Caki2 (cell line): ENCODE measurements around the gene BNC2. TPM values are rescaled to one million over a fixed set of nuclear protein-coding genes. Genes with fewer than 3 reads are reported as not detected.

ENCODE experiments used
- DNase-seq: peaks from one replicate; pipeline ENCODE4 v3.0.0-alpha.2; 2015; ENCODE audit warnings: low read depth
- in situ Hi-C: cut with HindIII; loops from 2 replicates; pipeline ENCODE4 v1.10.0; 2016; ENCODE audit warnings: low sequenced_read_pairs, low pct_unique_long_range_greater_than_20kb, mixed read lengths
- total RNA-seq: library from RNA; depleted of rRNA; stranded (reverse); fragments of >200 nt; shearing (Covaris generic); gene quantifications from 2 replicates; pipeline ENCODE4 v1.2.3, GENCODE V29; 2014; ENCODE audit warnings: low replicate concordance

Gene BNC2
- total RNA-seq, 1 experiment from 2014 or later: 1.3 TPM

- DNase-seq: peak; percentile 43
- in situ Hi-C loops: no loop called here
Observed at GRCh38 chr9:16704116-16705110, 166.1 kb downstream of the BNC2 start.

- no peak for DNase-seq
- in situ Hi-C loops: no loop called here
Observed at GRCh38 chr9:16701347-16701746, 169.1 kb downstream of the BNC2 start.

GRCh38 chr9:16693616-16694015, 176.9 kb downstream of the BNC2 start:
- DNase-seq: no peak
- in situ Hi-C loops: no loop called here

GRCh38 chr9:16690628-16691027, 179.8 kb downstream of the BNC2 start:
- in situ Hi-C loops: no loop called here
- DNase-seq: no peak

GRCh38 chr9:16690205-16690604, 180.3 kb downstream of the BNC2 start:
- in situ Hi-C loops: no loop called here
- DNase-seq: no peak

DNA sequence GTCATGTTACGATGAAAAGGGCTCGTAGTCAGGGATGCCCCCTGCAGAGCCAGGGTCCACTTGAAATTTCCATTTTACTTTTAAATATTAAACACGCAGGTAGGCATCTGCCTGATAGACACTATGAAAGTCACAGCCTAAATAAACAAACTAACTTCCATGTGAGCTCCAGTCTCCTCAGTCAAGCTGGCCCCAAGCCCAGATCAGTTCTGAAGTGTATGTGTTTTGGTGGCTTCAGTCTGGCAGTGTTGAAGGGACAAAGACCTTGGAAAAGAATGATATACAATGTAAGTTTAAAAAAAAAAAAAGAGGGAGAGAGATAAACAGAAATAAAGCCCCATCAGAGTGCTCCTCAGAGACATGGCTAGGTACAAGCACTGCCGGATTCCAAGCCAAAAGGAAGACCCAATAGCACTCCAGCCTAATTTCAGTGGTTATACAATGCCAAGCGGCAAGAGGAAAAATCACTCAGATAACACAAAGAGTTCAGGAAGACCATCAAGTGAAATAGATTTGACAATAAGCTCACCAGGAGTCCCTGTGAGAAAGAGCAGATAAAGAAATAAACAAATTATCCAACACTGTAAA, 181.0 kb downstream of the BNC2 start:
- peak; percentile 49 for DNase-seq
- in situ Hi-C loops: no loop called here

- DNase-seq: no peak
- in situ Hi-C loops: no loop called here
Observed at GRCh38 chr9:16688814-16689213, 181.7 kb downstream of the BNC2 start.

DNA sequence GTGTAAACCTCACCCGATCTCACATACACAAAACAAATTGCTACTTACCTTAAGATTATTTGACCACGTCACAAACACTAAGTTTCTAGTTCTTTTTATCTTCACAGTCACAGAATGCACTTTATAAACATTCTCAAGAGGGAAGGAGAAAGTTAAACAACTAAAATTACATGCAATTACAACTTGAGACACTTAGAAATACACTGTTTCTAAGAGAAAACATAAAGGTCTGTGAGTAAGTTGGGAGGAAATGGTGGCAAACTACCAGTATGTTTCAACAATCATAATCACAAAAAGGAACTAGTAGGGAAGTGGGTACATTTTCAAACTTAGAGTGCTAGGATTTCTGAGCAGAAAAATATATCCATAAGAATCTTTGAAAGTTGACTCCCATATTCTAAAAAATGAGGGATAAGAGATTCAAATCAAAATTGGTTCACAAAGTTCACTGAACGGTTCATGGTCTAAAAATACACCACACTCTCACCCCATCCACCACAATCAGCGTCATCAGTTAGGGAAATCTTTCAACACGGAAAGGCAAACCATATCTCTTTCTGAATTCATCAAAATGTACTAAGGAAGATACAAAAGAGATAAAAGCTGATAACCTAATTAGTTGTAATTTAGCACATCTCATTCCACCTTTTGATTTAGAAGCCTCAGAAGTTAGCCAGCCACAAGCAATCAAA, 182.6 kb downstream of the BNC2 start:
- in situ Hi-C loops: no loop called here
- DNase-seq: no peak

DNA sequence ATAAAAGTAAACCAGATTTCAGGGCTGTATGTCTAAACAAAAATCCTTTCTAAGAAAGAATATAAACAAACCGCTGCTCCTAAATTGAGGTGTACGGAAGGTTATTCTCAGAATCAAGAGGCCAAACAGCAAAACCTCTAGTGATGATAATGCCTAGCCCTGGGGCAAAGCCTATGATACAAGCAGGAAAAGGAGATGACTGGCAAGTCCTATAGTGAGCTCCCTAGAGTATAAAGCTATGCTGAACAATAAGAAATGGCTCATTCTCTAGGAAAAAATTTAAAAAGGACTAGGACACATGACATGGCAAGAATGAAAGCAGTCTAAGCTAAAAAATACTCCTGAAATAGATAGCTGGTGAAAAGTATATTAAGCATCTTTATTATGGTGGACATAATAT, 187.1 kb downstream of the BNC2 start:
- DNase-seq: no peak
- in situ Hi-C loops: no loop called here

DNA sequence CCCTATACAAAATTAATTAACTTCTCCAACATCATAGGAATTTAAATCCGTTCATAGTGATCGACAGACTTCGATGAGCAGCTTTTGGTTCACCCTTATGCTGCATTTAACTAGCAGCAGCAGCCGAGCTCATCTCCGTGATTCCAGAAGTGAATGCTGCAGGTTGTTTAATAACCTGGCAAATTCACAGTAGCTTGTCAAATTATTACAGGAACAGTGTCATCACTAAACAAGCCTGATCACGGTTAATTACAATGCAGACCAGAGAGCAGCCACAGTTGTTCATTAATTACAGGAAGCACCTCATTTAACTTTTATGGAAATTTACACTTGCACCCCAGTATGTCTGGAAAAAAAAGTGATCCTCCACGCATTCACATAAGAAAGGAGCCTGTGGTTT, 188.2 kb downstream of the BNC2 start:
- DNase-seq: no peak
- in situ Hi-C loops: no loop called here

DNA sequence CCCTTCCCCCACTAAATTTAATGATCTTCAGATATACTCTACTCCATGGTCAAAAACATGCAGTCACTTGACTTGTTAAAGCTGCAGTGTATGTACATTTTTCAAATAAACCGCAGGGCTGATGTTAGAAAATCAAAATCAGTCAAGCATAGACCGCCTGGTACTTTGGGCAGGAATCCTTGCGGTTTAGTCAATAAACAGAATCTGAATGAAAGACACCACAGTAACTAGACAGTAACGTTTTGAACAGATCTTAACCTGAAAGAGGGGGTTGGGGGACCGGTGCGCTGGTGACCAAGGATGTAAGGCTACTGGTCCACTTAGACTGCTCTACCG, 188.8 kb downstream of the BNC2 start:
- in situ Hi-C loops: no loop called here
- peak; percentile 59 for DNase-seq

DNA sequence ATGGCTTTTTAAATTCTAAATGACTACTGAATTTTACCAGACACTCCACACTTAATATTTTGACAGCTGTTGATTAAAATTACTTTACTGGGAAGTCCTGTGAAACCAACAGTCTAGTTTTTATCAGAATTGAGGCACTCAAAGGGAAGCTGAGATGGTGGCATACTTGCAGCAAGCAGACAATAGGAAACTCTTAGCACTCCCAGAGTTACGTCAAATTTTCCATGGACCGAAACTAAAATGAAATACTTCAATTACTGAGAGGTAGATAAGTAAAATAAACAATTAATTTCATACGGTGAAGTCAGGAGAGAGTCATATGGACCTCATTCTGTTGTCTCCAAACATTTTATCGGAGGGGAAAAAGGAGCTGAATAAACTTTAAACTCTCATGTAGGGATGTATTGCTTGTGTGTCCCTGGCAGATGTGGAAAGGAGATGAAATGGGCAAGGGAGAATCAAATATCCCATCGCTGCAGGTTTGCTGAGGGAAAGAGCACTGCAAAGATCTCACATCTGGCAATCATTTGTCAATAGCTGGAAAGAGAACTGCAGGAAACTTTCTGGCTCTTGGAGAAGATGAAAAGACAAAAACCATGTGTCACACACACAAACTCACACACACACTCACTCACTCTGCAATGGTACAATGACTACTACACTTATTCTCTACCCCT, 189.4 kb downstream of the BNC2 start:
- no peak for DNase-seq
- in situ Hi-C loops: no loop called here

GRCh38 chr9:16680541-16680940, 189.9 kb downstream of the BNC2 start:
- in situ Hi-C loops: no loop called here
- no peak for DNase-seq

DNA sequence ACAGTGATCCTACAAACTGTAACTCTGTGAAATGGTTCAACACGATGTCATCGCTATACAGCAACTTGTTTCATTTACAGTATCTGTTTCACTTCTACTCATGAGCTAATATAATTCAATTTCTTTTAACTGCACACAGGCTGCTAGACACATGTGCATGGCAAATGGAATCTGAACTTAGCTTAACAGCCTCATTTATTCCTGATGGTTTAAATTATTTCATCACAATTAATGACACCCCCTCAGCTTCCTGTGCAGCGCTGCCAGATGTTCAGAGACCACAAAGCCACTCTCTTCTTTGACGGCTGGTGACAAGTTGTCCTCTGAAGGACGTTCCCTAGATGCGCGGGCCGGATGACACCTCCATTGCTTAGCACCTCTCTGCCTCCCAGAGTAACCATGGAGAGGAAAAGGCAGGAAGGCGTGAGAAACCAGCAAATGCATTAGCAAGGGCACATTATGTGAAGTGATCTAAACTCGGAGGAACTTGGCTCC, 191.1 kb downstream of the BNC2 start:
- DNase-seq: no peak
- in situ Hi-C loops: no loop called here

DNA sequence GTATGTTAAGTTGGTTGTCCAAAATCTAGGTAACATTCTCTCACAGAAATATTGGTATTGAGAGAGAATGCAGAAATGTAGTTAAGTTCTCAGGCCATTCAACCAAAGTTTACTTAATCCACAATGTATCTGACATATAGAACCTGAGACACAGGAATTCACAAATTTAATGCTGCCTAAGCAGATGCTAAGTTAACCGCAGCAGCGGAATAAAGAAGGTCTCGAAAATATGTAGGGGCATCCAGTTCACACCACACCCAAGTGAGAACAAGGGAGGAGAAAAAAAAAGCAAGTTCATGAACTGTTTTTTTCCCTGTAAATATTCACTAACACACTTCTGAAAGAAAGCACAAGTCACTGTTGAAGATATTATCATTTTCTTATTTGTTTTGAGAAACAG, 194.0 kb downstream of the BNC2 start:
- in situ Hi-C loops: no loop called here
- no peak for DNase-seq

GRCh38 chr9:16675131-16675530, 195.3 kb downstream of the BNC2 start:
- in situ Hi-C loops: no loop called here
- no peak for DNase-seq

DNA sequence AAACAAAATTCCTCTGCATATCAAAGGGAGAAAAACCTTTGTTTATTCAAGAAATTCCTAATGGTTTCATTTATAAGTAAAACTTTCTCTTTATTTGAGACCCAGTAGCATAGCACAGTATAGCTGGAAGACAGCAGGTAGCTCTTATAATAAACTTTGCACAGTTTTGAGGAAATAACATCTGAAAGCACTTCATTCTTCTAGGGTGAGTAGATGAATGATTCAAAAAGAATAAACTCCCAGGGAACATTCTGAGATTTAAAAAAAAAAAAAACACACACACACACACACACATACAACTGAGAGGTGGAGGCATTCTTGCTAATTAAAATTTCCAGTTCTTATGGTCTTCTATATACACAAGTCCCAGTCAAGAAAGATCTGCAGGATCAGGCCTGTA, 197.3 kb downstream of the BNC2 start:
- no peak for DNase-seq
- in situ Hi-C loops: no loop called here

DNA sequence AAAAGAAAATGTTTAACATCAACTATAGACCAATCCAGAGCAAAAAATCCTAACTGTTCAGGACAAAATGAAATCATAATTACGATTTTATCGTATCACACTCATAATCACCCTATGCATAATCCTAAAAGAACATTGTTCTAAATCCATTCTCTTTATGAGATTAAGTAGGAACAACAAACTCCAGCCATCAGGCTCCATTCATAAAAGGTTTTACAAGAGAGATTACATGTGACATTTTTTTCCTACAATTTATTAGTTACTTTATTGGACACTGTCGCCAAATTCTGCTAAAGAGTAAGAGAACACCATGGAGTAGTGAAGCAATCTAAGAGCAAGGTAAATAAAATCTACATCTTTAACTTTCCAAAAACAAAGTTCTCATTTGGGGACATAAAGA, 198.0 kb downstream of the BNC2 start:
- in situ Hi-C loops: no loop called here
- no peak for DNase-seq
